Measurements from ENCODE around the gene SGCD.

GRCh38 chr5:156331181-156331580, 4.2 kb downstream of the SGCD start:
- no peak for TF ChIP-seq FOXJ3 (CRISPR knock-in tag; IDR thresholded peaks at IDR 0.05)
- no peak for TF ChIP-seq SMC3 (IDR thresholded peaks at IDR 0.05; ENCODE audit: low read depth, low read length)
- TF ChIP-seq CTCF (IDR thresholded peaks at IDR 0.05) = no peak
- TF ChIP-seq FOXM1 (IDR thresholded peaks at IDR 0.05; ENCODE audit: low read depth) = no peak
- no peak for TF ChIP-seq EZH2phosphoT487 (IDR thresholded peaks at IDR 0.05; ENCODE audit: borderline replicate concordance, low read depth)

All from SK-N-SH (cell line).